Fibroblast of lung (primary cell): Measurements from ENCODE around the gene ERCC8. TPM values are rescaled to one million over a fixed set of nuclear protein-coding genes. Genes with fewer than 3 reads are reported as not detected.

Experiments used
- DNase-seq, 2 donors: peaks; one replicate each; pipeline versions ENCODE4 v3.0.0 to v3.0.0-alpha.2; 2010; ENCODE audit warnings: low read depth in 2 of 2
- H2AFZ ChIP-seq: 2 replicates; pipeline ENCODE4 v1.5.1; 2012; ENCODE audit warnings: low read length, control low read depth, inconsistent platforms
- H3K27ac ChIP-seq: 2 replicates; pipeline ENCODE4 v1.5.1; 2011; ENCODE audit warnings: low read length, control low read depth; ENCODE audit not compliant: insufficient read depth
- H3K27me3 ChIP-seq: 2 replicates; pipeline ENCODE4 v1.5.1; 2011; ENCODE audit warnings: mild to moderate bottlenecking, low read length; ENCODE audit not compliant: control insufficient read depth, insufficient read depth
- H3K36me3 ChIP-seq: 2 replicates; pipeline ENCODE4 v1.5.1; 2011; ENCODE audit warnings: low read length; ENCODE audit not compliant: control insufficient read depth, insufficient read depth
- H3K4me1 ChIP-seq: 2 replicates; pipeline ENCODE4 v1.5.1; 2011; ENCODE audit warnings: low read length; ENCODE audit not compliant: control insufficient read depth, insufficient read depth; ENCODE audit errors: extremely low read depth
- H3K4me2 ChIP-seq: 2 replicates; pipeline ENCODE4 v1.5.1; 2011; ENCODE audit warnings: low read length, control low read depth; ENCODE audit not compliant: insufficient read depth; ENCODE audit errors: extremely low read depth
- H3K4me3 ChIP-seq, 4 experiments: fragments of 200-600 bp in 1 of 4; sonication (generic) in 1 of 4; replicated peaks in 1 of 4; 2 replicates each; pipeline ENCODE4 v1.5.1; 2011 to 2016; ENCODE audit warnings: low read length in 4 of 4, low read depth in 3 of 4, mild to moderate bottlenecking in 3 of 4, control low read depth in 2 of 4, inconsistent platforms in 1 of 4, mixed read lengths in 1 of 4; ENCODE audit not compliant: insufficient read depth in 1 of 4; ENCODE audit errors: control extremely low read depth in 1 of 4
- H3K79me2 ChIP-seq: 2 replicates; pipeline ENCODE4 v1.5.1; 2012; ENCODE audit warnings: mild to moderate bottlenecking, low read length, inconsistent platforms; ENCODE audit not compliant: control insufficient read depth, insufficient read depth
- H3K9ac ChIP-seq: 2 replicates; pipeline ENCODE4 v1.5.1; 2011; ENCODE audit warnings: mild to moderate bottlenecking, low read length, control low read depth; ENCODE audit not compliant: insufficient read depth
- H3K9me3 ChIP-seq: 2 replicates; pipeline ENCODE4 v1.5.1; 2012; ENCODE audit warnings: low read depth, low read length; ENCODE audit not compliant: control insufficient read depth, insufficient read depth
- H4K20me1 ChIP-seq: 2 replicates; pipeline ENCODE4 v1.5.1; 2011; ENCODE audit warnings: low read length; ENCODE audit not compliant: control insufficient read depth, insufficient read depth; ENCODE audit errors: extremely low read depth
- CTCF ChIP-seq, 2 donors: IDR thresholded peaks in 1 of 2; conservative IDR thresholded peaks in 1 of 2; 1 replicate in 1 of 2; 2 replicates in 1 of 2; pipeline ENCODE4 v1.5.1; 2011 to 2012; ENCODE audit warnings: low read length in 2 of 2, control low read depth in 1 of 2, inconsistent platforms in 1 of 2, low read depth in 1 of 2, mild to moderate bottlenecking in 1 of 2
- EZH2 ChIP-seq: IDR thresholded peaks from 2 replicates; pipeline ENCODE4 v1.5.1; 2012; ENCODE audit warnings: low read length, control low read depth, mild to moderate bottlenecking; ENCODE audit errors: missing control alignments
- polyA plus RNA-seq, 2 donors: library from polyadenylated mRNA; depleted of rRNA in 1 of 2; stranded (reverse) in 1 of 2; unstranded in 1 of 2; fragments of >200 nt; gene quantifications; 2 replicates each; pipeline ENCODE4 v1.2.1, GENCODE V29; 2011 to 2012; ENCODE audit warnings: missing spikeins in 1 of 2
- total RNA-seq: library from RNA; depleted of rRNA; stranded (reverse); fragments of >200 nt; gene quantifications from 2 replicates; pipeline ENCODE4 v1.2.1, GENCODE V29; 2014

The ERCC8 gene
- total and polyA plus RNA-seq, 2 donors (not counting 1 experiment from before 2014, with no cell fraction given) = 16.3 to 23.7 TPM

DNA sequence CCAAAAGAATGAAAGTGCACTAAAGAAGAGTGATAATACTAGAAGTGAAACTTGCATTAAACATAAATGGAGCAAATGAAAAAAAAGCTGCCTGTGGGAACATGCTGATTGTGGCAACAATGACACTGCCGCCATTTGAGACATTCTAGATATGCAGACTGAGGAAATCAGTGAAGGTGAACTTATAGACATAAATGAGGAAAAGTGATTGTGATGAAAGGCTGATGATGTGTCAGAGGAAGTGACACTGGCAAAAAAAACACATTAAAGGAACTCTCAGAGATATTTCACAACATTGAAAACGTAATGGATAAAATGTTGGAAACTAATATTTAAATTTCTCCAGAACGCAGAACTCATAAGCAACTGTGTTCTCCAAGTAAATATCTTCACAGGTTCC lies 1.2 kb downstream of the ERCC8 start:
- H3K4me3 ChIP-seq = peak overlapping the region in 2 of 4 experiments; percentile 73 to 97
- no peaks in the 10 kb centered on the region for H3K9me3 ChIP-seq
- peaks cover 41% of the 10 kb centered on the region for H3K79me2 ChIP-seq
- H3K4me1 ChIP-seq = no peaks in the 10 kb centered on the region
- TF ChIP-seq EZH2 (no peak), CTCF (conservative IDR thresholded peaks at IDR 0.05 in 1 of 2, IDR thresholded peaks at IDR 0.05 in 1 of 2; ENCODE audit: low read depth in 1 of 2, low read length in 2 of 2) (no peak)
- H2AFZ ChIP-seq = no peak overlapping the region
- no peak overlapping the region for H3K9ac ChIP-seq
- no peaks in the 10 kb centered on the region for H4K20me1 ChIP-seq
- no peaks in the 10 kb centered on the region for H3K36me3 ChIP-seq
- no peak overlapping the region for H3K27ac ChIP-seq
- H3K27me3 ChIP-seq = no peaks in the 10 kb centered on the region
- no peak for DNase-seq
- H3K4me2 ChIP-seq = peak overlapping the region; percentile 98

- Histone ChIP-seq H2AFZ (no peak overlapping the region), H3K4me3 (no peak overlapping the region), H3K4me2 (no peak overlapping the region), H3K36me3 (peaks cover 2% of the 10 kb centered on the region), H3K79me2 (no peaks in the 10 kb centered on the region), H3K4me1 (no peaks in the 10 kb centered on the region), H3K9ac (no peak overlapping the region), H3K9me3 (no peaks in the 10 kb centered on the region), H4K20me1 (no peaks in the 10 kb centered on the region), H3K27me3 (no peaks in the 10 kb centered on the region), H3K27ac (no peak overlapping the region)
- DNase-seq = peak; percentile 2 to 42
- no peak for TF ChIP-seq EZH2
- peak in 1 of 2 donors; percentile 24 for TF ChIP-seq CTCF (conservative IDR thresholded peaks at IDR 0.05 in 1 of 2, IDR thresholded peaks at IDR 0.05 in 1 of 2; ENCODE audit: low read depth in 1 of 2, low read length in 2 of 2)
These were observed 15.8 kb downstream of the ERCC8 start for GRCh38 chr5:60929024-60929423.

DNA sequence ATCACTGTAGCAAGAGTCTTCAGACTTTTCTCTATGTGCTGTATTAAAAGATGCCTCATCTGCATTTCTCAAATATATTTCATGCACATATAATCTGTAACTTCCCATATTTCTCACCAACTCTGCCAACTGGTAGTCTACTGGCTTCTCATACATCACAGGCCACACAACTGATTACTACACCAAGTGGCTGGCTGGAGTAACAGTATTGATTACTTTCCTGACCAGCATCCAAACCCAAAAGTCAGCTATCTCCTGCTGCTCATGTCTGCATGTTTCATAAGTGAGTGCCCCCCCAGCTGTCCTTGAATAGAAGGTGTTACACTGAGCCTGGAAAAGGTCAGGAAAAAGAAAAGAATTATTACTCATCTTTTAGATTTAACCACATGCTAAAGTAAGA lies 17.4 kb downstream of the ERCC8 start:
- Histone ChIP-seq H4K20me1 (no peaks in the 10 kb centered on the region), H3K79me2 (no peaks in the 10 kb centered on the region), H3K9me3 (no peaks in the 10 kb centered on the region), H3K9ac (no peak overlapping the region), H2AFZ (no peak overlapping the region), H3K4me3 (no peak overlapping the region), H3K27ac (no peak overlapping the region), H3K36me3 (peaks cover 2% of the 10 kb centered on the region), H3K27me3 (no peaks in the 10 kb centered on the region), H3K4me1 (no peaks in the 10 kb centered on the region), H3K4me2 (no peak overlapping the region)
- TF ChIP-seq EZH2 = no peak
- TF ChIP-seq CTCF (conservative IDR thresholded peaks at IDR 0.05 in 1 of 2, IDR thresholded peaks at IDR 0.05 in 1 of 2; ENCODE audit: low read depth in 1 of 2, low read length in 2 of 2) = no peak
- no peak for DNase-seq
